Hepatocyte (in vitro differentiated cells): ENCODE measurements around the gene DEUP1. TPM values are rescaled to one million over a fixed set of nuclear protein-coding genes. Genes with fewer than 3 reads are reported as not detected.
"Not testable (repeated sequence)": the region's sequence is repeated elsewhere in the genome, so short reads cannot be mapped to it uniquely, and the experiment has no call there.

Experiments used
- DNase-seq: peaks from one replicate; pipeline ENCODE4 v3.0.0-alpha.2; 2016; ENCODE audit warnings: low spot score
- H2AFZ ChIP-seq: fragments of 200-600 bp; sonication (generic); 2 replicates; pipeline ENCODE4 v1.6.0; 2016; ENCODE audit warnings: antibody characterized with exemption, mild to moderate bottlenecking
- H3K27ac ChIP-seq: fragments of 200-600 bp; sonication (generic); 2 replicates; pipeline ENCODE4 v1.5.1; 2016; ENCODE audit warnings: mild to moderate bottlenecking
- H3K27me3 ChIP-seq: fragments of 200-600 bp; sonication (generic); 2 replicates; pipeline ENCODE4 v1.6.1; 2016
- H3K36me3 ChIP-seq: fragments of 200-600 bp; sonication (generic); replicated peaks from 2 replicates; pipeline ENCODE4 v1.5.1; 2016; ENCODE audit warnings: low read depth; ENCODE audit not compliant: insufficient read depth
- H3K4me1 ChIP-seq: fragments of 200-600 bp; sonication (generic); 2 replicates; pipeline ENCODE4 v1.5.1; 2016; ENCODE audit warnings: mild to moderate bottlenecking, moderate library complexity; ENCODE audit not compliant: insufficient read depth
- H3K4me2 ChIP-seq: fragments of 200-600 bp; sonication (generic); 2 replicates; pipeline ENCODE4 v1.6.0; 2016
- H3K4me3 ChIP-seq: fragments of 200-600 bp; sonication (generic); 2 replicates; pipeline ENCODE4 v1.5.1; 2016; ENCODE audit warnings: mild to moderate bottlenecking
- H3K79me2 ChIP-seq: fragments of 200-600 bp; sonication (generic); 2 replicates; pipeline ENCODE4 v1.6.0; 2017; ENCODE audit warnings: mild to moderate bottlenecking
- H3K9me2 ChIP-seq: fragments of 200-600 bp; sonication (generic); replicated peaks from 2 replicates; pipeline ENCODE4 v1.6.0; 2017; ENCODE audit warnings: mild to moderate bottlenecking; ENCODE audit not compliant: insufficient read depth
- H3K9me3 ChIP-seq: fragments of 200-600 bp; sonication (generic); 2 replicates; pipeline ENCODE4 v1.5.1; 2016; ENCODE audit warnings: low read depth, mild to moderate bottlenecking
- H4K20me1 ChIP-seq: fragments of 200-600 bp; sonication (generic); 2 replicates; pipeline ENCODE4 v1.6.0; 2016; ENCODE audit warnings: mild to moderate bottlenecking; ENCODE audit not compliant: insufficient read depth, poor library complexity, severe bottlenecking
- EZH2 ChIP-seq: fragments of 200-600 bp; sonication (generic); IDR thresholded peaks from 2 replicates; pipeline ENCODE4 v1.6.1; 2016; ENCODE audit warnings: antibody characterized with exemption, mild to moderate bottlenecking, borderline replicate concordance
- EZH2phosphoT487 ChIP-seq: fragments of 200-600 bp; sonication (generic); IDR thresholded peaks from one replicate; pipeline ENCODE4 v1.6.1; 2018; ENCODE audit warnings: antibody characterized with exemption, mild to moderate bottlenecking, low read depth, moderate library complexity; ENCODE audit not compliant: unreplicated experiment, severe bottlenecking
- WGBS: methylation state at CpG from one replicate; pipeline ENCODE4 v1.1.6; 2016; ENCODE audit warnings: low lambda C conversion rate; ENCODE audit errors: missing lambda C conversion rate; 5-methylcytosine and 5-hydroxymethylcytosine counted together
- polyA plus RNA-seq: library from polyadenylated mRNA; unstranded; fragments of >200 nt; fragmentation: Nextera tagmentation; extraction: Ambion mirVana; gene quantifications from 2 replicates; pipeline ENCODE4 v1.2.1, GENCODE V29; 2016
- total RNA-seq: library from RNA; depleted of rRNA; stranded (reverse); fragments of >200 nt; gene quantifications from 2 replicates; pipeline ENCODE4 v1.2.3, GENCODE V29; 2014
- TF ChIP-seq, protein P1 (sequence below): fragments of 200-600 bp; sonication (generic); IDR thresholded peaks from 2 replicates; pipeline ENCODE4 v1.5.1; 2016; ENCODE audit warnings: antibody characterized with exemption, mild to moderate bottlenecking; ENCODE audit not compliant: poor library complexity

The DEUP1 gene
- total and polyA plus RNA-seq, 2 experiments from 2014 or later, result 0.28 to 0.47 TPM

DNA sequence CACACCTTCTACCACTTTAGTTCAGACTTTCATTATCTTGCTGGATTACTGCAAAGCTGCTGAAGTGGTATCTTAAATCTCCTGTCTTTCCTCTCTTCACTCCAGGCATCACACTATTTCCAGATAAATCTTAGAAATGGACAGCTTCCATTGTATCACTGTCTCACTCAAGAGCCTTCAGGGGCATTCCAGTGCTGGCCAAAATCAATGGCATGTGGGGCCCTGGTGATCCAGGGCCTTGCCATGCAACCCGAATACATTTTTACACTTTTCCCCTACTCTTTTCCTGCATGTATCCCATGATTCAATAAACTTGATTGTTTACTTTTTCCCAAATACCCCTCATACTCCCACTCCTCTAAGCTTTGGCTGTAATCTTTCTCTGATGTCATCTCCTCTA lies 39.4 kb upstream of the DEUP1 start:
- Histone ChIP-seq H3K27me3 (no peaks in the 10 kb centered on the region), H3K4me2 (no peak overlapping the region), H3K36me3 (no peaks in the 10 kb centered on the region), H3K9me3 (no peaks in the 10 kb centered on the region), H3K4me1 (no peaks in the 10 kb centered on the region), H2AFZ (no peak overlapping the region), H3K9me2 (no peaks in the 10 kb centered on the region), H4K20me1 (no peaks in the 10 kb centered on the region), H3K27ac (no peak overlapping the region), H3K79me2 (no peaks in the 10 kb centered on the region), H3K4me3 (no peak overlapping the region)
- TF ChIP-seq, protein P1, sequence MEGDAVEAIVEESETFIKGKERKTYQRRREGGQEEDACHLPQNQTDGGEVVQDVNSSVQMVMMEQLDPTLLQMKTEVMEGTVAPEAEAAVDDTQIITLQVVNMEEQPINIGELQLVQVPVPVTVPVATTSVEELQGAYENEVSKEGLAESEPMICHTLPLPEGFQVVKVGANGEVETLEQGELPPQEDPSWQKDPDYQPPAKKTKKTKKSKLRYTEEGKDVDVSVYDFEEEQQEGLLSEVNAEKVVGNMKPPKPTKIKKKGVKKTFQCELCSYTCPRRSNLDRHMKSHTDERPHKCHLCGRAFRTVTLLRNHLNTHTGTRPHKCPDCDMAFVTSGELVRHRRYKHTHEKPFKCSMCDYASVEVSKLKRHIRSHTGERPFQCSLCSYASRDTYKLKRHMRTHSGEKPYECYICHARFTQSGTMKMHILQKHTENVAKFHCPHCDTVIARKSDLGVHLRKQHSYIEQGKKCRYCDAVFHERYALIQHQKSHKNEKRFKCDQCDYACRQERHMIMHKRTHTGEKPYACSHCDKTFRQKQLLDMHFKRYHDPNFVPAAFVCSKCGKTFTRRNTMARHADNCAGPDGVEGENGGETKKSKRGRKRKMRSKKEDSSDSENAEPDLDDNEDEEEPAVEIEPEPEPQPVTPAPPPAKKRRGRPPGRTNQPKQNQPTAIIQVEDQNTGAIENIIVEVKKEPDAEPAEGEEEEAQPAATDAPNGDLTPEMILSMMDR, result no peak
- TF ChIP-seq EZH2 (no peak), EZH2phosphoT487 (no peak)
- DNase-seq, result no peak
- WGBS, result 61% methylated on average over 1 of the region's 1 CpG

DNA sequence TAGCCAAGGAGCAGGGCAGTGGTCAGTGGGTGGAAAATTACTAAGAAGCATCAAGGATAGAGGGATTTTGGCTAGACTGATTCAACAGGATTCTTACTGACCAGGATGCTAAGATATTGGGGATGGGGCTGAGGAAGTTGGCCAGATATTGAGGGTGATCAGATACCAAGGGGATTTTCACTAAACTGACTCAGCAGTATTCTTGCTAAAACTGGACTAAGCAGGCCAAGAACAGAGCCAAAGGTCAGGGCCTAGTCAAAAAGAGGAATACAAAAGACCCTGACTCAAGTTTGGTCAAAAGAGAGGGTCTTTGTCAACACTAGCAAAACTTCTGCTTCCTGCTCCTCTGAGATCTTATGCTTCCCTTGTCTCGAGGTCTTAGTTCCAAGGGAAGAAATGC lies 38.6 kb upstream of the DEUP1 start:
- H3K27ac ChIP-seq, result no peak overlapping the region
- WGBS, result 96% methylated on average over 1 of the region's 1 CpG
- H3K4me3 ChIP-seq, result no peak overlapping the region
- no peak for TF ChIP-seq EZH2
- no peak for TF ChIP-seq EZH2phosphoT487
- TF ChIP-seq, protein P1, result no peak
- no peak overlapping the region for H2AFZ ChIP-seq
- H3K36me3 ChIP-seq, result no peaks in the 10 kb centered on the region
- H3K4me1 ChIP-seq, result no peaks in the 10 kb centered on the region
- no peaks in the 10 kb centered on the region for H3K9me2 ChIP-seq
- no peak overlapping the region for H3K4me2 ChIP-seq
- no peaks in the 10 kb centered on the region for H3K27me3 ChIP-seq
- no peaks in the 10 kb centered on the region for H4K20me1 ChIP-seq
- no peak for DNase-seq
- H3K79me2 ChIP-seq, result no peaks in the 10 kb centered on the region
- H3K9me3 ChIP-seq, result no peaks in the 10 kb centered on the region

DNA sequence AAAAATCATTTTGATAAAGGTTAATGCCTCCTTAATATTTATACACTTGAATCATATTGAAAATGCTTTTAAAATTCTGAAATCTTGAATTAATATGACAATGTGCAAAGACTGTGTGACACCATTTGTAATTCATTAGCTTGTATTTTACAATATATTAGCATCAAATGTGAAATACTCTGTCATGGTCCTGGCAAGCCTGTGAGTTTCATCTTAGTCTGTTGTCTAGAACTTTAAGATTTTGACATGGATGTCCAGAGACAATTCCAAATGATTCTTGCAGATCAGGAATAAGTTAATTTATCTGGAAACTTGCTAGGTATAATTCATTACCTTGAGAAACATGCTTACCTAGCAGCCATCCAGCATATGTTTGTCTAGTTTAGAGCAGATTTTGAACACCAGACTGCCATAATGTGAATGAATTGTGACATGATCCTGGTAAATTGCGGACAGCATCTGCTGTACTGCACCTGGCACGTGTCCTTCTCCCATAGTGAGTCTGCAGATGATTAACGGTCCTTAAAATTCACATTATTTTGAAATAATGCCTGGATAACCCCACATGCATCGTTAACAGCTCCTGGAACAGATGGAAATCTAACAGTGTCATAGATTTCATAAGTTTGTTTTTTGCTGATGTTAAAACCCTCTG lies 34.5 kb upstream of the DEUP1 start:
- H3K9me2 ChIP-seq, result no peaks in the 10 kb centered on the region
- H3K4me3 ChIP-seq, result no peak overlapping the region
- no peaks in the 10 kb centered on the region for H3K4me1 ChIP-seq
- H2AFZ ChIP-seq, result no peak overlapping the region
- no peaks in the 10 kb centered on the region for H3K9me3 ChIP-seq
- no peak overlapping the region for H3K4me2 ChIP-seq
- no peak for DNase-seq
- no peak overlapping the region for H3K27ac ChIP-seq
- WGBS, result 91% methylated on average over 4 of the region's 4 CpGs
- H4K20me1 ChIP-seq, result no peaks in the 10 kb centered on the region
- H3K27me3 ChIP-seq, result no peaks in the 10 kb centered on the region
- TF ChIP-seq EZH2phosphoT487 (no peak), EZH2 (no peak)
- TF ChIP-seq, protein P1, result no peak
- no peaks in the 10 kb centered on the region for H3K79me2 ChIP-seq
- no peaks in the 10 kb centered on the region for H3K36me3 ChIP-seq

DNA sequence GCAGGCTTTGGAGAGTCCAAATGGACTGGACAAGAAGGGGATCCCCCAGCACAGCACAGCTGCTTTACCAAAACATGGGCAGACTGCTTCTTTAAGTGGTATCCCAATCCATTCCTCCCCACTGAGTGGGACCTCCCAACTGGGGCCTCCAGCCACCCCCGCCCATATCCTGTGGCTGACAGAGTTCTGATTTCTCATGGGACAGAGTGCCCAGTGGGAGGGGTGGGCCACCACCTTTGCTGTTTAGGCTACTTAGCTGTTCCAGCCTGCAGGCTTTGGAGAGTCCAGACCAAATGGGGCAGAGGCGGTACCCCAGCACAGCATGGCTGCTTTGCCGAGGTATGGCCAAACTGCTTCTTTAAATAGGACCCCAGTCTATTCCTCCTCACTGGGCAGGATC lies 26.9 kb upstream of the DEUP1 start:
- Histone ChIP-seq H3K4me2 (no peak overlapping the region), H3K4me3 (no peak overlapping the region), H3K9me2 (no peaks in the 10 kb centered on the region), H4K20me1 (no peaks in the 10 kb centered on the region), H3K27me3 (no peaks in the 10 kb centered on the region), H2AFZ (no peak overlapping the region), H3K4me1 (no peaks in the 10 kb centered on the region), H3K9me3 (no peaks in the 10 kb centered on the region), H3K79me2 (no peaks in the 10 kb centered on the region), H3K36me3 (no peaks in the 10 kb centered on the region), H3K27ac (no peak overlapping the region)
- no peak for DNase-seq
- WGBS, result 92% methylated on average over 3 of the region's 3 CpGs
- TF ChIP-seq, protein P1, result no peak
- TF ChIP-seq EZH2phosphoT487, result no peak
- TF ChIP-seq EZH2, result no peak

DNA sequence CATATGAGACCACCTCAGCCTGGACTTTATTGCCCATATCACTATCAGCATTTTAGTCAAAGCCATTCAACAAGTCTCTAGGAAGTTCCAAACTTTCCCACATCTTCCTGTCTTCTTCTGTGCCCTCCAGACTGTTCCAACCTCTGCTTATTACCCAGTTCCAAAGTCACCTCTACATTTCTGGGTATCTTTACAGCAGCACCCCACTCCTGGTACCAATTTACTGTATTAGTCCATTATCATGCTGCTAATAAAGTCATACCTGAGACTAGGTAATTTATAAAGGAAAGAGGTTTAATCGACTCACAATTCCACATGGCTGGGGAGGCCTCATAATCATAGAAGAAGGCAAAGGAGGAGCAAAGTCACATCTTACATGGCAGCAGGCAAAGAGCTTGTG lies 16.1 kb upstream of the DEUP1 start:
- H3K9me3 ChIP-seq, result not testable (repeated sequence)
- 91% methylated on average over 1 of the region's 1 CpG for WGBS

More for the DNA sequence above, 16.1 kb upstream of the DEUP1 start:
- not testable (repeated sequence) for H3K27ac ChIP-seq, H3K9me2 ChIP-seq, H3K4me3 ChIP-seq, H3K36me3 ChIP-seq, H3K4me1 ChIP-seq, H3K79me2 ChIP-seq, H4K20me1 ChIP-seq, H2AFZ ChIP-seq, H3K4me2 ChIP-seq, H3K27me3 ChIP-seq, DNase-seq
